Measurements from ENCODE around the gene LAMTOR4. TPM values are rescaled to one million over a fixed set of nuclear protein-coding genes. Genes with fewer than 3 reads are reported as not detected.

The LAMTOR4 gene
- 116 TPM for polyA plus RNA-seq (2013, experiment 1 of 2)
- 113 TPM for polyA plus RNA-seq (2013, experiment 2 of 2)

DNA sequence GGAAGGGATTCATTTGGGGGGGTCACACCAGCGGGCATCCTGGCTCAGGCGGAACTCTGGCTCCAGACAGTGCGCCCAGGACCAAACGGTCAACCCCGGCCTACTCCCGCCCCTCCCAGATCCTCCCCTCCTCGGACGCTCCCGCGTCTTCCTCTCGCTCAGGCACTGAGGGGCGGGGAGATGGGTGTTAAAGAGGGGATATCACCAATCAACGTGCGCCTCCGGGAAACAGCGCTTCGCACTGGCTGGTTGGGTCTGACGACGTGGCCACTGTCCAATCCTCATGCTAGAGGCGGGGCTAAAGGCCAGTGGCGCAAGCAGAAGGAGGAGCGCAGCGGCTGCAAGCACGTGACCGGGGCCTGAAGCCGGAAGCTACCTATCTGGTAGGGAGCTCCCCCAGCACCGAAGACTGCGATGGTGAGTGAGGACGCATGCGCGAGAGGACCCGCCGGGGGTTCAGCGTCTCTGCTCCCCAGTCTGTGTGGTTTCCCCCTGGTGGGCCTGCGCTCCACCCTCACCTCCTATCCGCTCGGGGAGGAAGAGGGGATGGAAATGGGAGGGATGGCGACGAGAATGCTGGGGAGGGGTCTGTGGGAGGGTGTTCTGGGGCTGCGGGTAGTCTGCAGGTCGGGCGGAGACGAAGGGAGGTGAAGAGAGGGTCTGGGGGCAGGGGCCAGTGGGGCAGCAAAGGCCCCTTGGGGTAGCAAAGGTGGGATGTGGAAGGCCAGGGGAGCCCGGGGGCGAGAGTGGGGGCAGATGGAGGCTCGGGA, at the start of gene LAMTOR4:
TSS of gene LAMTOR4 (plus strand) at position 360 of the 770 bp plus-strand sequence. CDS start at position 415, 55 bp downstream.
- no peak within 1 kb of the TSS for H2BK12ac ChIP-seq (ENCODE audit: low read length)
- H3K36me3 ChIP-seq (replicated peaks in 1 of 2; ENCODE audit: control insufficient read depth in 2 of 2, insufficient read depth in 2 of 2, low read length in 2 of 2) = peaks cover 3 to 28% of the 10 kb centered on the region in 2 donors
- H3K4ac ChIP-seq (ENCODE audit: low read length) = no peak within 1 kb of the TSS
- H3K23ac ChIP-seq (ENCODE audit: low read depth, low read length, poor library complexity) = peak within 1 kb of the TSS; percentile 50
- H3K27ac ChIP-seq (replicated peaks; ENCODE audit: low read length) = peak within 1 kb of the TSS; percentile 47
- peaks cover 0 to 9% of the 10 kb centered on the region in 2 donors for H3K4me1 ChIP-seq (ENCODE audit: control insufficient read depth in 2 of 2, insufficient read depth in 1 of 2, low read depth in 1 of 2, low read length in 2 of 2)
- H2AFZ ChIP-seq (ENCODE audit: low read length) = peak within 1 kb of the TSS; percentile 90
- no peak within 1 kb of the TSS for H2BK15ac ChIP-seq (ENCODE audit: low read length)
- H4K91ac ChIP-seq (ENCODE audit: low read depth, low read length, poor library complexity) = no peak within 1 kb of the TSS
- H3K4me3 ChIP-seq (ENCODE audit: low read length in 2 of 2) = peak within 1 kb of the TSS; percentile 82 to 96
- H4K8ac ChIP-seq (ENCODE audit: low read depth, low read length) = peak within 1 kb of the TSS; percentile 70
- peak within 1 kb of the TSS; percentile 89 for H3K4me2 ChIP-seq (ENCODE audit: insufficient read depth, low read length, poor library complexity, severe bottlenecking)
- no peaks in the 10 kb centered on the region for H3K27me3 ChIP-seq (ENCODE audit: control insufficient read depth in 3 of 3, insufficient read depth in 3 of 3, low read depth in 1 of 3, low read length in 3 of 3)
- H3K14ac ChIP-seq (ENCODE audit: low read length) = peak within 1 kb of the TSS; percentile 39
- no peaks in the 10 kb centered on the region for H3K9me3 ChIP-seq (replicated peaks in 1 of 2; ENCODE audit: control insufficient read depth in 2 of 2, insufficient read depth in 1 of 2, low read depth in 1 of 2, low read length in 2 of 2)
- peak within 1 kb of the TSS; percentile 35 for H2AK5ac ChIP-seq (ENCODE audit: low read depth, low read length)
- H2BK120ac ChIP-seq (ENCODE audit: low read depth, low read length) = no peak within 1 kb of the TSS
- H3K18ac ChIP-seq (ENCODE audit: low read length) = peak within 1 kb of the TSS; percentile 91
- DNase-seq (ENCODE audit: low spot score) = peak; percentile 96
- H2BK5ac ChIP-seq (ENCODE audit: low read length) = peak within 1 kb of the TSS; percentile 88
- peaks cover 4% of the 10 kb centered on the region for H3K79me1 ChIP-seq (ENCODE audit: low read depth, low read length)
- peak within 1 kb of the TSS; percentile 87 for H3K9ac ChIP-seq (ENCODE audit: low read depth, low read length, poor library complexity)
- WGBS, 2 donors (ENCODE audit: extremely low coverage in 2 of 2, insufficient read length in 2 of 2, insufficient replicate concordance in 1 of 2) = no CpG with 5 or more reads among the region's 46 CpGs

DNA sequence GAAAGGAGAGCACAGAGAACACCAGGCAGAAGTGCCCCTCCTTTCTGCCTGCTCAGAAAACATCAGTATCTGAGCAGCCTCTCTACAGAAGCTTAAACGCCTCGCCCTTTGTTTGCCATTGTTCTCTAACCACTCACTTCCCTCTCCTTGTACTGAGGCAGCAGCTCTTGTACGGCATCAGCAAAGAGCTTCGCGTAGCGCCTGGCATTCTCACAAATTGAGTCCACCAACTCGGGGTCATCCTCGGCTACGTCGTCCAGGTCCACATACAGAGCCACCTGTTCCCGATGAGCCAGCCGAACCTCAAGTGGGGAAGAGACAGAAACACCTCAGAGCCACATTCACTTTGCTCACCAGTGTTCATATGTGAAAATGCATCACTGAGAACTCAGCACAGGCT, 49.3 kb upstream of the LAMTOR4 start:
- Histone ChIP-seq H3K14ac (ENCODE audit: low read length) (no peak overlapping the region), H2BK15ac (ENCODE audit: low read length) (no peak overlapping the region), H3K27me3 (ENCODE audit: control insufficient read depth in 3 of 3, insufficient read depth in 3 of 3, low read depth in 1 of 3, low read length in 3 of 3) (no peaks in the 10 kb centered on the region), H3K4ac (ENCODE audit: low read length) (no peak overlapping the region), H2AFZ (ENCODE audit: low read length) (no peak overlapping the region), H3K27ac (replicated peaks; ENCODE audit: low read length) (no peak overlapping the region), H3K79me1 (ENCODE audit: low read depth, low read length) (peaks cover 8% of the 10 kb centered on the region), H3K4me1 (ENCODE audit: control insufficient read depth in 2 of 2, insufficient read depth in 1 of 2, low read depth in 1 of 2, low read length in 2 of 2) (peaks cover 10 to 20% of the 10 kb centered on the region in 2 donors), H3K18ac (ENCODE audit: low read length) (no peak overlapping the region), H3K9ac (ENCODE audit: low read depth, low read length, poor library complexity) (peak overlapping the region; percentile 53), H2BK12ac (ENCODE audit: low read length) (no peak overlapping the region), H4K8ac (ENCODE audit: low read depth, low read length) (no peak overlapping the region), H2AK5ac (ENCODE audit: low read depth, low read length) (peak overlapping the region; percentile 68), H2BK120ac (ENCODE audit: low read depth, low read length) (no peak overlapping the region), H3K23ac (ENCODE audit: low read depth, low read length, poor library complexity) (peak overlapping the region; percentile 16), H4K91ac (ENCODE audit: low read depth, low read length, poor library complexity) (no peak overlapping the region), H3K36me3 (replicated peaks in 1 of 2; ENCODE audit: control insufficient read depth in 2 of 2, insufficient read depth in 2 of 2, low read length in 2 of 2) (peaks cover 50 to 69% of the 10 kb centered on the region in 2 donors), H3K9me3 (replicated peaks in 1 of 2; ENCODE audit: control insufficient read depth in 2 of 2, insufficient read depth in 1 of 2, low read depth in 1 of 2, low read length in 2 of 2) (no peaks in the 10 kb centered on the region), H2BK5ac (ENCODE audit: low read length) (no peak overlapping the region), H3K4me3 (ENCODE audit: low read length in 2 of 2) (peak overlapping the region; percentile 99), H3K4me2 (ENCODE audit: insufficient read depth, low read length, poor library complexity, severe bottlenecking) (peak overlapping the region; percentile 63)
- no peak for DNase-seq (ENCODE audit: low spot score)
- no CpG with 5 or more reads among the region's 12 CpGs for WGBS, 2 donors (ENCODE audit: extremely low coverage in 2 of 2, insufficient read length in 2 of 2, insufficient replicate concordance in 1 of 2)

DNA sequence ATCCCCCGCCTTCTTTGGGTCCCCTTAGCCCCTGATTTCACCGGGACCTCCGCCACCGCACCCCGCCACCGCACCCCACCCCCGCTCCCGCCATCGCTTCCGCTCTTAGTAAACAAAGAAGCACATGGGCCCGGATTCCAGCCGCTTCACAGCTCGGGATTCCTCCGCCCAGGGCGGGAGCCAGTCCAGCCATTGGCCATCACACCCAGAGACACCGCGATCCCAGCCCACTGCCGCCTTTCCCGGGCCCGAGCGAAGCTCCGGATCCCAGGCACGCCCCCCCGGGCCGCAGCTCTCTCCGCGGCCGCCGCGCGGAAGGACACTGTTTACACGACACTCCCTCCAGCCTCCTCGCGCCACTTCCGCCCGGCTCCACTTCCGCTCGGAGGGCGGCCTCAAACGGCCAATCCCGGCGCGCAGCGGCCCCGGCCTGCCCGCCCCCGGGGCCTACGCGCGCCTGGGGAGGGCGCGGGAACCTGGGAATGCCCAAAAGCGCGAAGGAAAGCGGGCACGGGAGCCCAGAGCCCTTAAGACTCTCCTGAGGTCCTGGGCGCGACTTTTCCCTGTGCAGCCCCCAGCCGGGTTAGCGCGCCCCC, 48.2 kb upstream of the LAMTOR4 start:
- Histone ChIP-seq H2BK12ac (ENCODE audit: low read length) (no peak overlapping the region), H3K4me2 (ENCODE audit: insufficient read depth, low read length, poor library complexity, severe bottlenecking) (peak overlapping the region; percentile 69), H3K36me3 (replicated peaks in 1 of 2; ENCODE audit: control insufficient read depth in 2 of 2, insufficient read depth in 2 of 2, low read length in 2 of 2) (peaks cover 43 to 69% of the 10 kb centered on the region in 2 donors), H2AFZ (ENCODE audit: low read length) (peak overlapping the region; percentile 70), H3K23ac (ENCODE audit: low read depth, low read length, poor library complexity) (peak overlapping the region; percentile 34), H3K27ac (replicated peaks; ENCODE audit: low read length) (peak overlapping the region; percentile 88), H2AK5ac (ENCODE audit: low read depth, low read length) (peak overlapping the region; percentile 88), H3K14ac (ENCODE audit: low read length) (peak overlapping the region; percentile 99), H3K27me3 (ENCODE audit: control insufficient read depth in 3 of 3, insufficient read depth in 3 of 3, low read depth in 1 of 3, low read length in 3 of 3) (no peaks in the 10 kb centered on the region), H3K4ac (ENCODE audit: low read length) (no peak overlapping the region), H3K4me1 (ENCODE audit: control insufficient read depth in 2 of 2, insufficient read depth in 1 of 2, low read depth in 1 of 2, low read length in 2 of 2) (peaks cover 10 to 20% of the 10 kb centered on the region in 2 donors), H2BK15ac (ENCODE audit: low read length) (no peak overlapping the region), H3K18ac (ENCODE audit: low read length) (peak overlapping the region; percentile 99), H3K9ac (ENCODE audit: low read depth, low read length, poor library complexity) (peak overlapping the region; percentile 99), H2BK120ac (ENCODE audit: low read depth, low read length) (peak overlapping the region; percentile 92), H3K4me3 (ENCODE audit: low read length in 2 of 2) (peak overlapping the region; percentile 99), H4K8ac (ENCODE audit: low read depth, low read length) (no peak overlapping the region), H3K79me1 (ENCODE audit: low read depth, low read length) (peaks cover 8% of the 10 kb centered on the region), H3K9me3 (replicated peaks in 1 of 2; ENCODE audit: control insufficient read depth in 2 of 2, insufficient read depth in 1 of 2, low read depth in 1 of 2, low read length in 2 of 2) (no peaks in the 10 kb centered on the region), H4K91ac (ENCODE audit: low read depth, low read length, poor library complexity) (peak overlapping the region; percentile 99), H2BK5ac (ENCODE audit: low read length) (peak overlapping the region; percentile 94)
- DNase-seq (ENCODE audit: low spot score) = peak; percentile 96
- no CpG with 5 or more reads among the region's 61 CpGs for WGBS, 2 donors (ENCODE audit: extremely low coverage in 2 of 2, insufficient read length in 2 of 2, insufficient replicate concordance in 1 of 2)

Measured in neuronal stem cell (in vitro differentiated cells).